HAP-1 (cell line): ENCODE measurements around the gene ERN1.

ENCODE experiments used
- DNase-seq, 2 experiments: peaks; one replicate each; pipeline ENCODE4 v3.0.0-alpha.2; 2016 to 2020; ENCODE audit warnings: low spot score in 2 of 2
- H3K27me3 ChIP-seq: fragments of 250-450 bp; sonication (Bioruptor Pico); 2 replicates; pipeline ENCODE4 v1.5.1; 2020; ENCODE audit warnings: low read depth, mild to moderate bottlenecking, moderate library complexity
- H3K36me3 ChIP-seq: fragments of 250-450 bp; sonication (Bioruptor Pico); replicated peaks from 2 replicates; pipeline ENCODE4 v1.5.1; 2020; ENCODE audit warnings: mild to moderate bottlenecking
- H3K4me1 ChIP-seq: fragments of 250-450 bp; sonication (Bioruptor Pico); 2 replicates; pipeline ENCODE4 v1.5.1; 2020; ENCODE audit warnings: mild to moderate bottlenecking
- H3K4me3 ChIP-seq: fragments of 250-450 bp; sonication (Bioruptor Pico); 2 replicates; pipeline ENCODE4 v1.5.1; 2020; ENCODE audit warnings: mild to moderate bottlenecking, moderate library complexity
- H3K9me3 ChIP-seq: fragments of 250-450 bp; sonication (Bioruptor Pico); 2 replicates; pipeline ENCODE4 v1.5.1; 2020; ENCODE audit warnings: mild to moderate bottlenecking, moderate library complexity
- in situ Hi-C: fragments of 300-500 bp; cut with MboI; formaldehyde crosslinking; loops from 3 replicates; pipeline ENCODE4 v1.14.3; 2020; ENCODE audit warnings: low sequenced_read_pairs, inconsistent platforms, mixed read lengths

The ERN1 gene

DNA sequence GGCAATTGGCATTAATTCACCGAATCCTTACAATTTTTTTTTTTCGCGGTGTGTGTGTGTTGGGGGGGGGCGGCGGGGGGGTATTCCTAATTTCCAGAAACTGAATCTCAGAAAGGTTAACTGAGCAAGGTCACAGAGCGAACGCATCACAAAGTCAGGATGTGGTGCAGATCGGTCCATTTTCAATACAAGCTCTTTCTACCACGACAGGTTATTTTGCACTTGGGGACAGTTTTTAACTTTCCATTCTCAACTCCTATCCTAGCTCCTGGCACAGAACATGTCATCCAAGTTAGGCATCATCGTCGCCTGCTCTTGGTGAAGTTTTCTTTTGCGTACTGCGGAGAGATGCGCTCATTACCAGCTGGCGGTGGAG is 15.4 kb upstream of the ERN1 start:
- in situ Hi-C loops, result loop anchor here (10.0 kb wide), 1 partner anchor 119 kb away; the partner anchor contains the start of gene TEX2
- Histone ChIP-seq H3K4me3 (peak overlapping the region; percentile 91), H3K9me3 (no peaks in the 10 kb centered on the region), H3K4me1 (peaks cover 8% of the 10 kb centered on the region), H3K27me3 (no peaks in the 10 kb centered on the region), H3K36me3 (peaks cover 21% of the 10 kb centered on the region)
- no peak for DNase-seq

DNA sequence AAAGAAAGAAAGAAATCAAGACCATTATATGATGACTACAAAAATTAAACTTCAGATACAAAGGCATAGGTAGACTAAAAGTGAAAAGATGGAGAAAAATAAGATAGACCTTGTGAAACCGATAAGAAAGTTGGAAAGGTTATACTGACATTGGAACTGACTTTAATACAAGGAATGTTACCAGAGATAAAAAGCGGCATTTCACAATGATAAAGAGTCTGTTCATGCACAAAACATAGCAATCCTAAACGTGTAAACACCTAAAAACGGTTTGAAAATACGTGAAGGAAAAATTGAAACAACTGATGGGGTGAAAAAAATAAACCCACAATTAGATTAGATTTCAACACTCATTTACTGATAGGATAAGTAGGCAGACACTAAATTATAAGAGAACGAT is 9.6 kb upstream of the ERN1 start:
- in situ Hi-C loops, result loop anchor here (10.0 kb wide), 2 partner anchors 115 to 215 kb away; partner anchors contain the start of gene ICAM2
- H3K4me3 ChIP-seq, result no peak overlapping the region
- no peaks in the 10 kb centered on the region for H3K36me3 ChIP-seq
- no peaks in the 10 kb centered on the region for H3K27me3 ChIP-seq
- no peaks in the 10 kb centered on the region for H3K9me3 ChIP-seq
- no peak for DNase-seq
- no peaks in the 10 kb centered on the region for H3K4me1 ChIP-seq

DNA sequence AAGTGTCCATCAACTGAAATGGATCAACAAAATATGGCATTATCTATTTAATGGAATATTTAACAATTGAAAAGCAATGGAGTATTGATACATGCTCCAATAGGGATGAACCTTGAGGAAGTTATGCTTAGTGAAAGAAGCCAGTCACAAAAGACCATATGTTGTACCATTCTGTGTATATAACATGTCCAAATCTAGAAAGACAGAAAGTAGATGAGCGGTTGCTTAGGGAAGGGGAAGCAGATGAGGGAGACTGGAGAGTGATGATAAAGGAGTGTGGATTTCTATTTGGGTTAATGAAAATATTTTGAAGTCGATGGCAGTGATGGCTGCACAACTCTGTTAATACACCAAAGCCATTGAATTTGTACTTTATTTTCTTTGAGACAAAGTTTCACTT is 8.5 kb upstream of the ERN1 start:
- Histone ChIP-seq H3K4me1 (no peaks in the 10 kb centered on the region), H3K9me3 (no peaks in the 10 kb centered on the region), H3K36me3 (no peaks in the 10 kb centered on the region), H3K4me3 (no peak overlapping the region), H3K27me3 (no peaks in the 10 kb centered on the region)
- in situ Hi-C loops, result loop anchor here (10.0 kb wide), 2 partner anchors 114 to 214 kb away; partner anchors contain the start of gene ICAM2
- DNase-seq, result no peak

DNA sequence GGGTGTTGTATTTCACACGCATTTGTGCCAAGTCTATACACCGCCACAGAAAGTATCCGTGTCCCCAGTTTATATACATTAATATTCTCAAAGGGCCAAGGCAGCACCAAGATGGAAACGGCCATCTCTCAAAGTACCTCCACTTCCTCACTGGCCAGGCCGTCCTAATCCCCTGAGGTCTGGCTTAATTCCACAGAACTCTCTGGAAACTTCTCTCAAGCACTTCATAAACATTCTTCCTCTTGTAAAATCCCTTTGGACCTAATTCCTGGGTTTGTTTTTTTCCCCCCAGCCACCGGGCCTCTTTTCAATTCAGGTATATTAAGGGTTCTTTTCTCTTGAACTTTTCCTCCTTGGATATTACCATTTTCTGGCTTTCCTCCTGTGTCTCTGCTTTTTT is 5.1 kb upstream of the ERN1 start:
- in situ Hi-C loops, result loop anchor here (10.0 kb wide), 2 partner anchors 110 to 210 kb away; partner anchors contain the start of gene ICAM2
- H3K27me3 ChIP-seq, result no peaks in the 10 kb centered on the region
- H3K9me3 ChIP-seq, result no peaks in the 10 kb centered on the region
- DNase-seq, result no peak
- H3K36me3 ChIP-seq, result no peaks in the 10 kb centered on the region
- peaks cover 4% of the 10 kb centered on the region; the same call in 1 of the 2 replicates for H3K4me1 ChIP-seq
- H3K4me3 ChIP-seq, result no peak overlapping the region

DNA sequence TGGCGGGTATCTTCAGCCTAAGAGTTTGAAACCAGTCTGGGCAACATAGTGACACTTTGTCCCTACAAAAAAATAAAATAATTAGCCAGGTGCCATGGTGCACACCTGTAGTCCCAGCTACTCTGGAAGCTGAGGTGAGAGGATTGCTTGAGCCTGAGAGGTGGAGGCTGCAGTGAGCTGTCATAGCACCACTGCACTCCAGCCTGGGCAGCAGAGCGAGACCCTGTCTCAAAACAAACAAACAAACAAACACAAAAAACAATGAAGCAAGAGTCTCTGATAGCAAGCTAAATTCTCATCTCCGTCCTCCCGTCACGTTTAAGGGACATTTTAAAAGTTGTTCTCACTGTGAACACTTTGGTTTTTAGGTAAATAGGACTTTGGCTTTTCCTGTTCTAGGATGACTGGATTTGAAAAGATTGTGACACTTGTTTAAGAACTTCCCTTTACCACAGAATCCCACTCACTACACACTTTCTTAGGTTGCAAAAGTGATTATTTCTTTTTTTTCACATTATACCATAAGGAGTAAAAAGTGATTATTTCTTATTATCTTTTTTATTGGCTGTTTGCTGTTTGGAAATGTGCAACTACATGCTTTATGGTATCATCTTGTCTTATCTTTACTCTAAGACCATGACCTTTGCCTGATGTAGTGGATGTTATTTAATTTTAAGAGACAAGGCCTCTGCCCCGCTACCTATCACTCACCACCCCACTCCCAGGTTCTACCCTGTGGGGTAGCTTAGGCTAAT is 4.4 kb upstream of the ERN1 start:
- Histone ChIP-seq H3K4me3 (no peak overlapping the region), H3K36me3 (peaks cover 3% of the 10 kb centered on the region; the same call in 1 of the 2 replicates), H3K4me1 (peaks cover 4% of the 10 kb centered on the region; the same call in 1 of the 2 replicates), H3K9me3 (no peaks in the 10 kb centered on the region), H3K27me3 (no peaks in the 10 kb centered on the region)
- in situ Hi-C loops, result loop anchor here (10.0 kb wide), 2 partner anchors 110 to 210 kb away; partner anchors contain the start of gene ICAM2
- DNase-seq, result no peak

DNA sequence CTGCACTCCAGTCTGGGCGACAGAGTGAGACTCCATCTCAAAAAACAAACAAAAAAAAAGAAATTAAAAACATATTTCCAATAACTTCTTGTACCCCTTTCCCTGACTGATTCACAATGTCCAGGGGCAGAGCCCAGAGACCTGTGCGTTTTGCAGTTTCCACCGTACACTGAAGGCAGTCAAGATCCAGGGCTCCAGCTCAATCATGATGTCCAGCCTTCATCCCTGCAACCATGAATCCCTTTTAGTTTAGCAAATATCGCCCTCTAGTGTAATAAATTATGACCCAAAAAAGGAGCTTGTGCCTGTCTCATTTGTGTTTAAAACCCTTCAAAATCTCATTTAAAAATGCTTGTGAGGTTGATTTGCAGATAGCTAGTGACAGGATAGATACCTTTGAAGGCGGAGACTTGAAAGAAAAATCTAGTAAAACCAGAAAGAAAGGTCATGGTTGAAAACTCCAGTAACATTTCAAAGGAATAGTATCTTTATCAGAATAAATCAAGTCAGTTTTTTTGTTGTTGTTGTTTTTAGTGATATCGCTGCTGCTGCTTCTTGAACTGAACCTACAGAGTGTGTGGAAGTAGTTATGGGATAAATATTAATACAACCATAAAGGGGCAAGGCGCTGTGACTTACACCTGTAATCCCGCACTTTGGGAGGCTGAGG is 3.7 kb upstream of the ERN1 start:
- in situ Hi-C loops, result loop anchor here (10.0 kb wide), 2 partner anchors 109 to 209 kb away; partner anchors contain the start of gene ICAM2
- no peaks in the 10 kb centered on the region for H3K9me3 ChIP-seq
- peaks cover 4% of the 10 kb centered on the region; the same call in 1 of the 2 replicates for H3K4me1 ChIP-seq
- no peak overlapping the region for H3K4me3 ChIP-seq
- H3K36me3 ChIP-seq, result peaks cover 3% of the 10 kb centered on the region; the same call in 1 of the 2 replicates
- no peaks in the 10 kb centered on the region for H3K27me3 ChIP-seq
- DNase-seq, result peak; percentile 55 to 77

DNA sequence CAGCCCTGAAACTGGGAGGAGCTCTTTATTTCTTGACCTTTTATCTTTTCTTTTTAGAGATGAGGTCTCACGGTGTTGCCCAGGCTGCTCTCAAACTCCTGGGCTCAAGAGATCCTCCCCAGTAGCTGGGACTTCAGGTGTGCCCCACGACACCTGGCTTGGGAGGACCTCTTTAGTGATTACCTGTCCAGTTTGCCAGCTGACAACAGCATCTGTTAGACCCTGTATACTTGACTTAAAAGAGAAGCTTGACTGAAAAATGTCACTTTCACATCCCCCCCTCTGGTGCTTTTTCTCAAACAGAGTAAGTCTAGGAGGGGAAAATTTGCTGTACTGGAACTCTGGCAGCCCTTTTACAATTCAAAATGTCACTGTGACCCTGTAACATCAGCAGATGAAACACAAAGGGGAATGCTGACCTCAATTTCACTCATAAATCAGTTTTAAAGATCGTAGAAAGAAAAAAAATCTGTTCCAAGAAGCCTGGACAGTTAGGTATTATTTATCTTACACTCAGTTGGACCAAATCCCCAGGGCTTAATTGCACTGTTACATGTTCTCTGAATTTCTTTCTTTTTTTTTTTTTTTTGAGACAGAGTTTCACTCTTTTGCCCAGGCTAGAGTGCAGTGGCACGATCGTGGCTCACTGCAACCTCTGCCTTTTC is 1.8 kb upstream of the ERN1 start:
- in situ Hi-C loops, result loop anchor here (10.0 kb wide), 2 partner anchors 107 to 207 kb away; partner anchors contain the start of gene ICAM2
- Histone ChIP-seq H3K4me1 (peaks cover 9% of the 10 kb centered on the region), H3K27me3 (no peaks in the 10 kb centered on the region), H3K4me3 (no peak overlapping the region), H3K36me3 (peaks cover 3% of the 10 kb centered on the region; the same call in 1 of the 2 replicates), H3K9me3 (no peaks in the 10 kb centered on the region)
- no peak for DNase-seq

DNA sequence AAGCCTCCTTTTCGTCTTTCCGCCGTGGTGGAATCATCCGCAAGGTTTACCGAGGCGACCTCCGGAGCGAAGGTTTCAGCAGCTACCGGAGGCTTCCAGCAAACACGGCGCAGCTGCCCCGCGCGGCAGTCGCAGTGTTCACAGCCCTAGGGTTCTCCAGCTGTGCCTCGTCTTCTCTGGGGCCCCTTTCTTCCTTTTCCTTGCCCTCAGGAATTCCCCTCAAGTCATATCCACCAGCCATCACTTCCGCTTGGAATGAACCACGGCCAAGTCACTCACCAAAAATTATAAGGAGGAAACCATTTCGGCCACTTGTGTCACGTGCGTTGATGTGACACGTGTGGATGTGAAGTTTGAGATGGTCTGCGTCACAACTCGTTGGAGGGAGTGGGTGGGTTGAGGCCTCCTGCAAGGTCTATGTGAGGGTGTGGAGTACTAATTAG is 636 bp upstream of the ERN1 start:
- Histone ChIP-seq H3K9me3 (no peaks in the 10 kb centered on the region), H3K36me3 (peaks cover 3% of the 10 kb centered on the region; the same call in 1 of the 2 replicates), H3K4me1 (peaks cover 9% of the 10 kb centered on the region), H3K4me3 (peak overlapping the region; percentile 53), H3K27me3 (no peaks in the 10 kb centered on the region)
- no peak for DNase-seq
- in situ Hi-C loops, result loop anchor here (10.0 kb wide), 2 partner anchors 106 to 206 kb away; partner anchors contain the start of gene ICAM2

DNA sequence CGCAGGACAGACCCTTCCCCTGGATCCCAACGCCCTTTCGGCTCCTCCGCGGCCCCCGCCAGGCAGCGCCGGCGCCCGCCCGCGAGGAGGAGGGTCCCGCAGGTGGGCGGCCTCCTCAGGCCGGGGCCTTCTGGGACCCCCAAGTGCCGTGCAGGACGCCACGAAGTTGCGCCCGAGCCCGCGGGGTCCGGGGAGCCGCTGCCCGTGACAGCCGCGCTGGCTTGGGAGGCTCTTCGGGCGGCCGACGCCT is 504 bp downstream of the ERN1 start:
- in situ Hi-C loops, result no loop called here
- peaks cover 9% of the 10 kb centered on the region for H3K4me1 ChIP-seq
- no peaks in the 10 kb centered on the region for H3K9me3 ChIP-seq
- peak overlapping the region; percentile 53 for H3K4me3 ChIP-seq
- no peak for DNase-seq
- no peaks in the 10 kb centered on the region for H3K27me3 ChIP-seq
- H3K36me3 ChIP-seq, result peaks cover 3% of the 10 kb centered on the region; the same call in 1 of the 2 replicates

DNA sequence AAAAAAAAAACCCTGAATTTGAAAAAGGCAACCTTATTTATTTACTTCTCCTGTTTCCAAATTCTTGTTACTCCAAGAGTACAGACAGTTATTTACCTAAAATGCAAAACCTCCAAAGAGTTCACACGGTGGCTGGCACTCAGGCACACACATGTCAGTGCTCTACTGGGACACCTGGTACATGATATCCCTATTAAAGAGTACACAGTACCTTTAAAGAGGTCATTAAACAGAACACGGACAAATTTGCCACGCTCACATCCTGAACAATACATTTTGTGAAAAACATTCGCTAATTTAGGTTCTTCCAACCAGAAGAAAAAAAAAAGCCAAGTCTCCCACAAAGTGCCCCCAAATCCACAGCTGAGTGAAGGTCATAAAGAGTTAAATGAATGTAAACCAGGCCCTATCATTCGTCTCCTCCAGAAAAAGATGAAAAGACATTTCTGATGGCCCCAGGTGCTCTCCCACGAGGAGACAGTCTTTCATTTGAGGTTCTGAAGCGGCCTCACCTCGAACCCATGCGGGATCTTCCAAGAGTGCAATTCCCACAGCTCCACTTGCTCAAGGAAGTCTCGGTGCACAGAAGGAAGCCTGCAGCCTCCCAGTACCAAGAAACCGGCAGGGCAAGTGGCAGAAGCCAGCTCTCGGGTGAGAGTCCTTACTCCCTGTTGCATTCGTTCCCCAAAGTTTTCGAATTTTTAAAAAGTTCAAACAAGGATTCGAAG is 993 bp downstream of the ERN1 start:
- in situ Hi-C loops, result no loop called here
- Histone ChIP-seq H3K9me3 (no peaks in the 10 kb centered on the region), H3K4me1 (peaks cover 9% of the 10 kb centered on the region), H3K4me3 (peak overlapping the region; percentile 53), H3K27me3 (no peaks in the 10 kb centered on the region), H3K36me3 (peaks cover 3% of the 10 kb centered on the region; the same call in 1 of the 2 replicates)
- peak in 1 of 2 experiments; percentile 39 for DNase-seq

DNA sequence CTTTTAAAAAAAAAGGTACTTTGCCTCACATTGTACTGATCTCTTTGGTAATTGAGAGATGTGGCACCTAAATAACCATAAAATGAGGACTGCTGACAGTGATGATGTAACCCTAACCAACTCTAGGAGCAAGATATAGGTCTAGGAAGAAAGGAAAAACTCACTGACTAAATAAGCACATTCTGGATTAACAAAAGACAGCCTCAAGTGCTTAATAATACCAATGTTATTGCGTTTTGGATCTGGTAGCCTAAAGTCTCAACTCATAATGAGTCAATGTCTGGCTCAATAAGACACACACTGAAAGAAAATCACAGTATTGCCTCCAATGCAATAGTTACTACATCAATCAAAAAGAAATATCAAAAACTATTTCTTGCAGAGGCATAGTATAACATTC is 3.0 kb downstream of the ERN1 start:
- no peak overlapping the region for H3K4me3 ChIP-seq
- H3K9me3 ChIP-seq, result no peaks in the 10 kb centered on the region
- H3K4me1 ChIP-seq, result peaks cover 9% of the 10 kb centered on the region
- DNase-seq, result no peak
- no peaks in the 10 kb centered on the region for H3K27me3 ChIP-seq
- in situ Hi-C loops, result no loop called here
- peaks cover 3% of the 10 kb centered on the region; the same call in 1 of the 2 replicates for H3K36me3 ChIP-seq

DNA sequence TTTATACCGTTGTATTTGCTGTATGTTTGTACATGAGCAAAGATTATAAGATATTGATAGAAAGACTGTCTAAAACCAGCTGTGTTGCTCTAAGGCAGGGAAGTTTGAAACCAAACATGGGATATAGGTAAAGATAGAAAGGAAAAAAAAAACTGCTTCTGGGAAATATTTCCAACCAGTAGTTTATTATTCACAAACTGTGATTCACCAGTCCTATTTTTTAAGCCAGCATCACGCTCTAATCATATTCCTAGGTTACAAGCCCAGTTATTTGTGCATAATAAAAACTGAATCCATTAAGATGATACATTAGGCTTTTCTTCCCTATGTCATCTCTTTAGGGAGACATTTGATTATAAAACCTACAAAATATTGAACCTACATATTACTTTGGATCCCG is 4.0 kb downstream of the ERN1 start:
- in situ Hi-C loops, result no loop called here
- Histone ChIP-seq H3K4me3 (no peak overlapping the region), H3K36me3 (peaks cover 3% of the 10 kb centered on the region; the same call in 1 of the 2 replicates), H3K27me3 (no peaks in the 10 kb centered on the region), H3K9me3 (no peaks in the 10 kb centered on the region), H3K4me1 (peaks cover 9% of the 10 kb centered on the region)
- DNase-seq, result no peak

DNA sequence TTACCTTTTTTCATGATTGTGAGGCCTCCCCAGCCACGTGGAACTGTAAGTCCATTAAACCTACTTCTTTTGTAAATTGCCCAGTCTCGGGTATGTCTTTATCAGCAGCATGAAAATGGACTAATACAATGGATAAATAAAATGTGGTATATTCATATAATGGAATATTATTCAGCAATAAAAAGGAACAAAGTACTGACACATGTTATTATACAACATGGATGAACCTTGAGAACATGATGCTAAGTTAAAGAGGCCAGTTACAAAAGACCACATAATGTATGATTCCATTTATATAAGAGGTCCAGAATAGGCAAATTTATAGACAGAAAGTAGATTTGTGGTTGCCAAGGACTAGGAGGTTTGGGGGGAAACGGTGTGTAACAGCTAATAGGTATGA is 5.3 kb downstream of the ERN1 start:
- no peak overlapping the region for H3K4me3 ChIP-seq
- in situ Hi-C loops, result no loop called here
- H3K27me3 ChIP-seq, result no peaks in the 10 kb centered on the region
- peaks cover 5% of the 10 kb centered on the region for H3K4me1 ChIP-seq
- H3K36me3 ChIP-seq, result no peaks in the 10 kb centered on the region
- no peak for DNase-seq
- no peaks in the 10 kb centered on the region for H3K9me3 ChIP-seq
